B cell (primary cell): ENCODE data around the gene SMIM1. TPM values are rescaled to one million over a fixed set of nuclear protein-coding genes. Genes with fewer than 3 reads are reported as not detected.
A peak's percentile ranks its signal among the peaks of the same experiment; 100 is the strongest.

Experiments used
- ATAC-seq: fragments of 200-7000 bp; cut with Tn5 transposase; one replicate; pipeline ENCODE4 v1.10.0; 2021; ENCODE audit warnings: low read depth, mild to moderate bottlenecking, moderate number of reproducible peaks, moderate library complexity
- CTCF ChIA-PET: fragments of 350-600 bp; sonication (Branson Sonifier 250); formaldehyde crosslinking; loops from one replicate; lab custom pipeline; 2021; ENCODE audit warnings: antibody characterized with exemption, inconsistent platforms; lab: Charles Lee
- POLR2A ChIA-PET: fragments of 350-600 bp; sonication (Branson Sonifier 250); formaldehyde crosslinking; loops from one replicate; lab custom pipeline; 2021; ENCODE audit warnings: antibody characterized with exemption; lab: Charles Lee
- DNase-seq: peaks from one replicate; pipeline ENCODE4 v3.0.0; 2013
- H2AFZ ChIP-seq: 2 replicates; pipeline ENCODE4 v1.6.1; 2012; ENCODE audit warnings: mild to moderate bottlenecking, low read depth, low read length; ENCODE audit not compliant: insufficient read depth, poor library complexity, severe bottlenecking
- H3K27ac ChIP-seq, 2 donors: 1 replicate in 1 of 2; 2 replicates in 1 of 2; pipeline ENCODE4 v1.5.1; 2012 to 2013; ENCODE audit warnings: low read length in 2 of 2, mild to moderate bottlenecking in 2 of 2, moderate library complexity in 1 of 2
- H3K27me3 ChIP-seq, 4 experiments: fragments of 200-600 bp in 1 of 4; sonication (generic) in 1 of 4; replicated peaks in 1 of 4; 1 replicate in 2 of 4; 2 replicates in 2 of 4; pipeline versions ENCODE4 v1.6.1 to v1.7.0; 2013 to 2016; ENCODE audit warnings: low read length in 3 of 4, mild to moderate bottlenecking in 2 of 4, mixed read lengths in 1 of 4, moderate library complexity in 1 of 4; ENCODE audit not compliant: insufficient read depth in 4 of 4, control insufficient read depth in 3 of 4; ENCODE audit errors: control extremely low read depth in 1 of 4
- H3K36me3 ChIP-seq, 2 experiments: replicated peaks in 1 of 2; 1 replicate in 1 of 2; 2 replicates in 1 of 2; pipeline versions ENCODE4 v1.6.1 to v1.7.1; 2013; ENCODE audit warnings: low read length in 1 of 2; ENCODE audit not compliant: insufficient read depth in 2 of 2, control insufficient read depth in 1 of 2; ENCODE audit errors: control extremely low read depth in 1 of 2, extremely low read depth in 1 of 2
- H3K4me1 ChIP-seq, 2 donors: fragments of 200-600 bp in 1 of 2; sonication (generic) in 1 of 2; 1 replicate in 1 of 2; 2 replicates in 1 of 2; pipeline versions ENCODE4 v1.5.1 to v1.6.1; 2013 to 2017; ENCODE audit warnings: low read length in 2 of 2; ENCODE audit not compliant: control insufficient read depth in 2 of 2, insufficient read depth in 2 of 2
- H3K4me2 ChIP-seq: replicated peaks from 2 replicates; pipeline ENCODE3; 2012; ENCODE audit warnings: mild to moderate bottlenecking, low read depth, low read length; ENCODE audit not compliant: poor library complexity, severe bottlenecking
- H3K4me3 ChIP-seq, 5 experiments: fragments of 200-600 bp in 1 of 5; sonication (generic) in 1 of 5; 1 replicate in 3 of 5; 2 replicates in 2 of 5; pipeline versions ENCODE4 v1.5.1 to v1.7.0; 2011 to 2016; ENCODE audit warnings: low read length in 4 of 5, mild to moderate bottlenecking in 4 of 5, low read depth in 2 of 5, control low read depth in 1 of 5, moderate library complexity in 1 of 5; ENCODE audit not compliant: insufficient read depth in 1 of 5; ENCODE audit errors: control extremely low read depth in 1 of 5, extremely low read depth in 1 of 5
- H3K79me2 ChIP-seq: fragments of 200-600 bp; sonication (generic); one replicate; pipeline ENCODE4 v1.6.0; 2016; ENCODE audit warnings: low read length; ENCODE audit not compliant: control insufficient read depth, insufficient read depth
- H3K9ac ChIP-seq: fragments of 200-600 bp; sonication (generic); 2 replicates; pipeline ENCODE4 v1.6.1; 2017; ENCODE audit warnings: mild to moderate bottlenecking, low read length, moderate library complexity
- H3K9me3 ChIP-seq, 3 donors: one replicate each; pipeline versions ENCODE4 v1.6.1 to v1.7.1; 2013; ENCODE audit warnings: low read length in 2 of 3; ENCODE audit not compliant: control insufficient read depth in 2 of 3, insufficient read depth in 1 of 3; ENCODE audit errors: control extremely low read depth in 1 of 3
- H4K20me1 ChIP-seq: 2 replicates; pipeline ENCODE4 v1.6.0; 2012; ENCODE audit warnings: mild to moderate bottlenecking, low read length; ENCODE audit not compliant: insufficient read depth, control insufficient read depth, poor library complexity, severe bottlenecking
- H3K27ac Mint-ChIP-seq: one replicate; pipeline ENCODE4 v1.8.0; 2021; ENCODE audit warnings: mixed read lengths
- H3K27me3 Mint-ChIP-seq: one replicate; pipeline ENCODE4 v1.8.0; 2021; ENCODE audit warnings: mixed read lengths
- H3K4me1 Mint-ChIP-seq: one replicate; pipeline ENCODE4 v1.8.0; 2021; ENCODE audit warnings: mixed read lengths
- H3K4me3 Mint-ChIP-seq: one replicate; pipeline ENCODE4 v1.8.0; 2021; ENCODE audit warnings: mixed read lengths
- H3K9me3 Mint-ChIP-seq: one replicate; pipeline ENCODE4 v1.8.0; 2022; ENCODE audit warnings: mixed read lengths; ENCODE audit not compliant: insufficient read depth
- EZH2 ChIP-seq: IDR thresholded peaks from 2 replicates; pipeline ENCODE4 v1.6.1; 2012; ENCODE audit warnings: borderline replicate concordance, low read depth, mild to moderate bottlenecking, moderate library complexity, low read length; ENCODE audit not compliant: insufficient read depth, poor library complexity, severe bottlenecking
- WGBS: methylation state at CpG from one replicate; pipeline ENCODE4 v1.1.5; 2013; ENCODE audit warnings: missing lambda C conversion rate; ENCODE audit not compliant: insufficient coverage; 5-methylcytosine and 5-hydroxymethylcytosine counted together
- intact Hi-C: fragments of 100-400 bp; cut with micrococcal nuclease; formaldehyde crosslinking; loops from one replicate; pipeline ENCODE4 v1.10.0; 2022
- polyA plus RNA-seq: library from polyadenylated mRNA; depleted of rRNA; stranded (reverse); fragments of >200 nt; gene quantifications from 2 replicates; pipeline ENCODE4 v1.2.3, GENCODE V29; 2012
- total RNA-seq, 2 donors: library from RNA; stranded (reverse); fragments of 120-200 nt in 1 of 2; gene quantifications; 1 replicate in 1 of 2; 2 replicates in 1 of 2; pipeline versions ENCODE4 v1.2.3 to v1.2.4, GENCODE V29; 2013 to 2022
- TF ChIP-seq, protein P1 (sequence below): fragments of 200-600 bp; IDR thresholded peaks from one replicate; pipeline ENCODE4 v1.8.0; 2022; ENCODE audit warnings: antibody characterized with exemption, mild to moderate bottlenecking

SMIM1 gene
- total and polyA plus RNA-seq, 2 donors (not counting 1 experiment from before 2014, with no cell fraction given) = 2.6 to 9.0 TPM

GRCh38 chr1:3796215-3797061 lies 23.9 kb downstream of the SMIM1 start, which contains the start of gene LRRC47:
Gene LRRC47, minus strand, starts transcription at chr1:3796498. Its CDS starts 22 bp downstream, at chr1:3796476.
- Mint-ChIP-seq H3K27ac (peak within 1 kb of the TSS; percentile 94), H3K9me3 (no peaks in the 10 kb centered on the region), H3K4me1 (peaks cover 38% of the 10 kb centered on the region), H3K4me3 (peak within 1 kb of the TSS; percentile 97), H3K27me3 (peaks cover 10% of the 10 kb centered on the region)
- Histone ChIP-seq H3K4me1 (peaks cover 15 to 31% of the 10 kb centered on the region in 2 donors), H3K9me3 (no peaks in the 10 kb centered on the region), H3K4me3 (peak within 1 kb of the TSS; percentile 50 to 91 (median 79)), H3K4me2 (peak within 1 kb of the TSS; percentile 98), H3K9ac (peak within 1 kb of the TSS; percentile 83), H2AFZ (peak within 1 kb of the TSS; percentile 100), H3K27me3 (peaks cover 0 to 10% (median 0%) of the 10 kb centered on the region in 4 experiments), H4K20me1 (peaks cover 42% of the 10 kb centered on the region), H3K27ac (peak within 1 kb of the TSS; percentile 58 to 68), H3K36me3 (peaks cover 0 to 14% of the 10 kb centered on the region in 2 experiments), H3K79me2 (peaks cover 45% of the 10 kb centered on the region)
- ChIA-PET POLR2A (interaction anchor here (0.7 to 1.1 kb wide), 2 partner anchors 23 to 104 kb away, joined by 5 to 11 read pairs; partner anchors contain the start of gene C1orf174), CTCF (interaction anchor here (0.7 to 3.5 kb wide), 2 partner anchors 21 to 143 kb away, joined by 3 to 14 read pairs; no protein-coding TSS in a partner anchor)
- peak; percentile 92 for DNase-seq
- intact Hi-C loops = loop anchor here (1.0 kb wide), 5 partner anchors 24 to 172 kb away; partner anchors contain the start of genes C1orf174, CEP104, DFFB and SMIM1
- no peak for TF ChIP-seq EZH2
- TF ChIP-seq, protein P1, sequence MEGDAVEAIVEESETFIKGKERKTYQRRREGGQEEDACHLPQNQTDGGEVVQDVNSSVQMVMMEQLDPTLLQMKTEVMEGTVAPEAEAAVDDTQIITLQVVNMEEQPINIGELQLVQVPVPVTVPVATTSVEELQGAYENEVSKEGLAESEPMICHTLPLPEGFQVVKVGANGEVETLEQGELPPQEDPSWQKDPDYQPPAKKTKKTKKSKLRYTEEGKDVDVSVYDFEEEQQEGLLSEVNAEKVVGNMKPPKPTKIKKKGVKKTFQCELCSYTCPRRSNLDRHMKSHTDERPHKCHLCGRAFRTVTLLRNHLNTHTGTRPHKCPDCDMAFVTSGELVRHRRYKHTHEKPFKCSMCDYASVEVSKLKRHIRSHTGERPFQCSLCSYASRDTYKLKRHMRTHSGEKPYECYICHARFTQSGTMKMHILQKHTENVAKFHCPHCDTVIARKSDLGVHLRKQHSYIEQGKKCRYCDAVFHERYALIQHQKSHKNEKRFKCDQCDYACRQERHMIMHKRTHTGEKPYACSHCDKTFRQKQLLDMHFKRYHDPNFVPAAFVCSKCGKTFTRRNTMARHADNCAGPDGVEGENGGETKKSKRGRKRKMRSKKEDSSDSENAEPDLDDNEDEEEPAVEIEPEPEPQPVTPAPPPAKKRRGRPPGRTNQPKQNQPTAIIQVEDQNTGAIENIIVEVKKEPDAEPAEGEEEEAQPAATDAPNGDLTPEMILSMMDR = no peak
- peak; percentile 99 for ATAC-seq
- 5% methylated on average over 59 of the region's 60 CpGs for WGBS
